Measurements from ENCODE around the gene HECA.

Gene HECA

DNA sequence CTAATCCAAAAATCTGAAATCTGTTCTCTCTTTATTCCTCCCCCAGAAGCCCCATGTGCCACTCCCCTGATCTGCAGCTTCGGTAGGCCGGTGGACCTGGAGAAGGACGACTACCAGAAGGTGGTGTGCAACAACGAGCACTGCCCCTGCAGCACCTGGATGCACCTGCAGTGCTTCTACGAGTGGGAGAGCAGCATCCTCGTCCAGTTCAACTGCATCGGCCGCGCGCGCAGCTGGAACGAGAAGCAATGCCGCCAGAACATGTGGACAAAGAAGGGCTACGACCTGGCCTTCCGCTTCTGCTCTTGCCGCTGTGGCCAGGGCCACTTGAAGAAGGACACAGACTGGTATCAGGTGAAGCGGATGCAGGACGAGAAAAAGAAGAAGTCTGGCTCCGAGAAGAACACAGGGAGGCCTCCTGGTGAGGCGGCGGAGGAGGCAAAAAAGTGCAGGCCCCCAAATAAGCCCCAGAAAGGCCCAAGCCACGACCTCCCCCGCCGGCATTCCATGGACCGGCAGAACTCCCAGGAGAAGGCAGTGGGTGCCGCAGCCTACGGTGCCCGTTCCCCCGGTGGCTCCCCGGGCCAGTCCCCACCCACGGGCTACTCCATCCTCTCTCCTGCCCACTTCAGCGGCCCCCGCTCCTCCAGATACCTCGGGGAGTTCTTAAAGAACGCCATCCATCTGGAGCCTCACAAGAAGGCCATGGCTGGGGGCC lies 31.5 kb downstream of the HECA start:
- H3K27me3 ChIP-seq (ENCODE audit: low read length): no peaks in the 10 kb centered on the region
- H3K27ac ChIP-seq (ENCODE audit: low read depth, low read length): no peak overlapping the region
- no peaks in the 10 kb centered on the region; the same call in 1 of the 2 replicates for H3F3A ChIP-seq (ENCODE audit: insufficient read depth)
- H3K9me2 ChIP-seq (replicated peaks; ENCODE audit: insufficient read depth, low read length): no peaks in the 10 kb centered on the region
- H3K4me2 ChIP-seq (ENCODE audit: low read depth, low read length, poor library complexity, severe bottlenecking): no peak overlapping the region
- no peak overlapping the region for H3K9ac ChIP-seq (ENCODE audit: low read length)
- no peak overlapping the region for H3K4me3 ChIP-seq (ENCODE audit: insufficient read depth, low read length, poor library complexity, severe bottlenecking)
- H3K36me3 ChIP-seq (ENCODE audit: low read length): no peaks in the 10 kb centered on the region
- H3K9me3 ChIP-seq (ENCODE audit: insufficient read depth, low read length): no peaks in the 10 kb centered on the region
- peaks cover 7% of the 10 kb centered on the region; the same call in 1 of the 2 replicates for H3K79me2 ChIP-seq (ENCODE audit: insufficient read depth, low read length)
- TF ChIP-seq CTCF (IDR thresholded peaks at IDR 0.05; ENCODE audit: insufficient read depth, low read length, poor library complexity, severe bottlenecking) (no peak), EZH2phosphoT487 (conservative IDR thresholded peaks at IDR 0.05; ENCODE audit: low read length) (no peak)
- H2AFZ ChIP-seq (ENCODE audit: low read depth, low read length, severe bottlenecking): no peak overlapping the region
- peaks cover 2% of the 10 kb centered on the region; the same call in 1 of the 2 replicates for H4K20me1 ChIP-seq (ENCODE audit: low read depth, low read length)

GRCh38 chr6:139166956-139167313 lies 32.1 kb downstream of the HECA start:
- H3K27me3 ChIP-seq (ENCODE audit: low read length): no peaks in the 10 kb centered on the region
- no peak overlapping the region for H3K4me3 ChIP-seq (ENCODE audit: insufficient read depth, low read length, poor library complexity, severe bottlenecking)
- peaks cover 7% of the 10 kb centered on the region; the same call in 1 of the 2 replicates for H3K79me2 ChIP-seq (ENCODE audit: insufficient read depth, low read length)
- no peak overlapping the region for H2AFZ ChIP-seq (ENCODE audit: low read depth, low read length, severe bottlenecking)
- no peaks in the 10 kb centered on the region for H3K36me3 ChIP-seq (ENCODE audit: low read length)
- H4K20me1 ChIP-seq (ENCODE audit: low read depth, low read length): no peaks in the 10 kb centered on the region; the same call in 1 of the 2 replicates
- H3F3A ChIP-seq (ENCODE audit: insufficient read depth): no peaks in the 10 kb centered on the region
- no peaks in the 10 kb centered on the region for H3K9me3 ChIP-seq (ENCODE audit: insufficient read depth, low read length)
- H3K9me2 ChIP-seq (replicated peaks; ENCODE audit: insufficient read depth, low read length): no peaks in the 10 kb centered on the region
- no peak overlapping the region for H3K27ac ChIP-seq (ENCODE audit: low read depth, low read length)
- TF ChIP-seq EZH2phosphoT487 (conservative IDR thresholded peaks at IDR 0.05; ENCODE audit: low read length): no peak
- TF ChIP-seq CTCF (IDR thresholded peaks at IDR 0.05; ENCODE audit: insufficient read depth, low read length, poor library complexity, severe bottlenecking): no peak
- H3K4me2 ChIP-seq (ENCODE audit: low read depth, low read length, poor library complexity, severe bottlenecking): no peak overlapping the region
- H3K9ac ChIP-seq (ENCODE audit: low read length): no peak overlapping the region

DNA sequence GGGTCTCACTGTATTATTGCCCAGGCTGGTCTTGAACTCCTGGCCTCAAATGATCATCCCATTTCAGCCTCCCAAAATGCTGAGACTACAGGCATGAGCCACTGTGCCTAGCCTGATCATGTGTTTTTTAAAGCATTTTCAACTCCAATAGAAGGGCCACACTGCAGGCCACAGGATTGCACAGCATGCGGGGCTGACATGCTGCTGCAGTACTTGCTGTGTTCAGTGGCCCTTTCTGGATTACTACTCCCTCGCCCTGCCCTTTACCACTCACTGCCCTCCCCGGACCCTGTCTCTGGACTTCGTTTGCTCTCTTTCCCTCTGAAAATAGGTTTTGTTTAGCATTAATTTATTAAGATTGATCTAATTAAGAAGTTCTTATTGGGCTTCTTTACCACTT lies 37.3 kb downstream of the HECA start:
- Histone ChIP-seq H3K36me3 (ENCODE audit: low read length) (peaks cover 10% of the 10 kb centered on the region), H3K27me3 (ENCODE audit: low read length) (no peaks in the 10 kb centered on the region), H2AFZ (ENCODE audit: low read depth, low read length, severe bottlenecking) (no peak overlapping the region), H3K9me2 (replicated peaks; ENCODE audit: insufficient read depth, low read length) (no peaks in the 10 kb centered on the region), H4K20me1 (ENCODE audit: low read depth, low read length) (no peaks in the 10 kb centered on the region), H3K27ac (ENCODE audit: low read depth, low read length) (no peak overlapping the region), H3K9me3 (ENCODE audit: insufficient read depth, low read length) (no peaks in the 10 kb centered on the region), H3K4me2 (ENCODE audit: low read depth, low read length, poor library complexity, severe bottlenecking) (no peak overlapping the region), H3K4me3 (ENCODE audit: insufficient read depth, low read length, poor library complexity, severe bottlenecking) (no peak overlapping the region), H3K79me2 (ENCODE audit: insufficient read depth, low read length) (no peaks in the 10 kb centered on the region; the same call in 1 of the 2 replicates), H3K9ac (ENCODE audit: low read length) (no peak overlapping the region), H3F3A (ENCODE audit: insufficient read depth) (0 out of 2 replicates have a peak, but pooled peaks cover 3% of the 10 kb centered on the region)
- TF ChIP-seq EZH2phosphoT487 (conservative IDR thresholded peaks at IDR 0.05; ENCODE audit: low read length): no peak
- no peak for TF ChIP-seq CTCF (IDR thresholded peaks at IDR 0.05; ENCODE audit: insufficient read depth, low read length, poor library complexity, severe bottlenecking)
